Breast epithelium (tissue), 4 donors: ENCODE measurements around the gene KRTAP10-1. TPM values are rescaled to one million over a fixed set of nuclear protein-coding genes. Genes with fewer than 3 reads are reported as not detected.
"Not testable (repeated sequence)": the region's sequence is repeated elsewhere in the genome, so short reads cannot be mapped to it uniquely, and the experiment has no call there.

Source experiments
- DNase-seq, 2 donors: peaks; one replicate each; pipeline ENCODE4 v3.0.0-alpha.2; 2019; ENCODE audit warnings: low spot score in 2 of 2
- H3K27ac ChIP-seq, 2 donors: fragments of 200-600 bp; sonication (generic) in 1 of 2; one replicate each; pipeline ENCODE4 v1.5.1; 2016 to 2019; ENCODE audit warnings: mild to moderate bottlenecking in 1 of 2
- H3K27me3 ChIP-seq, 2 donors: fragments of 200-600 bp; sonication (generic) in 1 of 2; one replicate each; pipeline versions ENCODE4 v1.5.1 to v1.6.0; 2017 to 2019; ENCODE audit warnings: control low read depth in 1 of 2, mild to moderate bottlenecking in 1 of 2
- H3K36me3 ChIP-seq: fragments of 200-600 bp; one replicate; pipeline ENCODE4 v1.5.1; 2019
- H3K4me1 ChIP-seq, 2 donors: fragments of 200-600 bp; sonication (generic); one replicate each; pipeline ENCODE4 v1.5.1; 2016 to 2019; ENCODE audit warnings: control low read depth in 1 of 2
- H3K4me3 ChIP-seq, 3 donors: fragments of 200-600 bp; sonication (generic); 1 replicate in 2 of 3; 2 replicates in 1 of 3; pipeline ENCODE4 v1.5.1; 2016 to 2019; ENCODE audit warnings: mild to moderate bottlenecking in 3 of 3, moderate library complexity in 2 of 3
- H3K9me3 ChIP-seq, 2 donors: fragments of 200-600 bp; sonication (generic) in 1 of 2; one replicate each; pipeline ENCODE4 v1.5.1; 2016 to 2019; ENCODE audit warnings: control low read depth in 1 of 2
- POLR2A ChIP-seq: fragments of 450-650 bp; IDR thresholded peaks from one replicate; pipeline ENCODE4 v1.6.1; 2016; ENCODE audit warnings: antibody characterized with exemption, mild to moderate bottlenecking, moderate library complexity
- POLR2AphosphoS5 ChIP-seq, 3 donors: sonication (generic); formaldehyde crosslinking; IDR thresholded peaks; one replicate each; pipeline ENCODE4 v1.6.1; 2017; ENCODE audit warnings: antibody characterized with exemption in 3 of 3
- intact Hi-C: fragments of 100-400 bp; cut with DNase I; formaldehyde crosslinking; loops from one replicate; pipeline ENCODE4 v1.15.1; 2023; ENCODE audit warnings: low total_unique reads
- total RNA-seq, 3 donors: library from RNA; depleted of rRNA; stranded (reverse); fragments of >200 nt; gene quantifications; one replicate each; pipeline ENCODE4 v1.1.0, GENCODE V29; 2016
- TF ChIP-seq, protein P1 (sequence below), 3 donors: fragments of 450-650 bp; IDR thresholded peaks; one replicate each; pipeline ENCODE4 v1.5.1; 2016 to 2017; ENCODE audit warnings: antibody characterized with exemption in 3 of 3, mild to moderate bottlenecking in 3 of 3, moderate library complexity in 3 of 3

KRTAP10-1 gene
- total RNA-seq, 3 donors from 2014 or later = not detected

DNA sequence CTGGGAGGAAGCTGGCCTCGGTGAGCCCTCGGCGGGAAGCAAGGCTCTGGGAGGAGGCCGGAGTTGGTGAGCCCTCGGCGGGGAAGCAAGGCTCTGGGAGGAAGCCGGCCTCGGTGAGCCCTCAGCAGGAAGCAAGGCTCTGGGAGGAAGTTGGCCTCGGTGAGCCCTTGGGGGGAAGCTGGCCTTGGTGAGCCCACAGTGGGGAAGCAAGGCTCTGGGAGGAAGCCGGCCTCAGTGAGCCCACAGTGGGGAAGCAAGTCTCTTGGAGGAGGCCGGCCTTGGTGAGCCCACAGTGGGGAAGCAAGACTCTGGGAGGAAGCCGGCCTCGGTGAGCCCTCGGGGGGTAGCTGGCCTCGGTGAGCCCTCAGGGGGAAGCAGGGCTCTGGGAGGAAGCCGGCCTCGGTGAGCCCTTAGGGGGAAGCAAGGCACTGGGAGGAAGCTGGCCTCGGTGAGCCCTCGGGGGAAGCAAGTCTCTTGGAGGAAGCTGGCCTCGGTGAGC lies 36.0 kb downstream of the KRTAP10-1 start:
- intact Hi-C loops = no loop called here
- no peak for DNase-seq
- peaks cover 0 to 22% of the 10 kb centered on the region in 2 donors for H3K27me3 ChIP-seq

DNA sequence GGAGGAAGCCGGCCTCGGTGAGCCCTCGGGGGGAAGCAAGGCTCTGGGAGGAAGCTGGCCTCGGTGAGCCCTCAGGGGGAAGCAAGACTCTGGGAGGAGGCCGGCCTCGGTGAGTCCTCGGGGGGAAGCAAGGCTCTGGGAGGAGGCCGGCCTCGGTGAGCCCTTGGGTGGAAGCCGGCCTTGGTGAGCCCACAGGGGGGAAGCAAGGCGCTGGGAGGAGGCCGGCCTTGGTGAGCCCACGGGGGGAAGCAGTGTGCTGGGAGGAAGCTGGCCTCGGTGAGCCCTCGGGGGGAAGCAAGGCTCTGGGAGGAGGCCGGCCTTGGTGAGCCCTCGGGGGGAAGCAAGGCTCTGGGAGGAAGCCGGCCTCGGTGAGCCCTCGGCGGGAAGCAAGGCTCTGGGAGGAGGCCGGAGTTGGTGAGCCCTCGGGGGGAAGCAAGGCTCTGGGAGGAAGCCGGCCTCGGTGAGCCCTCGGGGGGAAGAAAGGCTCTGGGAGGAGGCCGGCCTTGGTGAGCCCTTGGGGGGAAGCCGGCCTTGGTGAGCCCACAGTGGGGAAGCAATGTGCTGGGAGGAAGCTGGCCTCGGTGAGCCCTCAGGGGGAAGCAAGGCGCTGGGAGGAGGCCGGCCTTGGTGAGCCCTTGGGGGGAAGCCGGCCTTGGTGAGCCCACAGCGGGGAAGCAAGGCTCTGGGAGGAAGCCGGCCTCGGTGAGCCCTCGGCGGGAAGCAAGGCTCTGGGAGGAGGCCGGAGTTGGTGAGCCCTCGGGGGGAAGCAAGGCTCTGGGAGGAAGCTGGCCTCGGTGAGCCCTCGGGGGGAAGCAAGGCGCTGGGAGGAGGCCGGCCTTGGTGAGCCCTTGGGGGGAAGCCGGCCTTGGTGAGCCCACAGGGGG lies 36.7 kb downstream of the KRTAP10-1 start:
- peaks cover 0 to 15% of the 10 kb centered on the region in 2 donors for H3K27me3 ChIP-seq
- H3K36me3 ChIP-seq, intact Hi-C loops, H3K9me3 ChIP-seq, DNase-seq, H3K4me1 ChIP-seq, H3K4me3 ChIP-seq, H3K27ac ChIP-seq: not testable (repeated sequence)

More for the DNA sequence above, 36.0 kb downstream of the KRTAP10-1 start:
- TF ChIP-seq POLR2AphosphoS5 (IDR thresholded peaks at IDR 0.05) (no peak), POLR2A (no peak)
- TF ChIP-seq, protein P1, sequence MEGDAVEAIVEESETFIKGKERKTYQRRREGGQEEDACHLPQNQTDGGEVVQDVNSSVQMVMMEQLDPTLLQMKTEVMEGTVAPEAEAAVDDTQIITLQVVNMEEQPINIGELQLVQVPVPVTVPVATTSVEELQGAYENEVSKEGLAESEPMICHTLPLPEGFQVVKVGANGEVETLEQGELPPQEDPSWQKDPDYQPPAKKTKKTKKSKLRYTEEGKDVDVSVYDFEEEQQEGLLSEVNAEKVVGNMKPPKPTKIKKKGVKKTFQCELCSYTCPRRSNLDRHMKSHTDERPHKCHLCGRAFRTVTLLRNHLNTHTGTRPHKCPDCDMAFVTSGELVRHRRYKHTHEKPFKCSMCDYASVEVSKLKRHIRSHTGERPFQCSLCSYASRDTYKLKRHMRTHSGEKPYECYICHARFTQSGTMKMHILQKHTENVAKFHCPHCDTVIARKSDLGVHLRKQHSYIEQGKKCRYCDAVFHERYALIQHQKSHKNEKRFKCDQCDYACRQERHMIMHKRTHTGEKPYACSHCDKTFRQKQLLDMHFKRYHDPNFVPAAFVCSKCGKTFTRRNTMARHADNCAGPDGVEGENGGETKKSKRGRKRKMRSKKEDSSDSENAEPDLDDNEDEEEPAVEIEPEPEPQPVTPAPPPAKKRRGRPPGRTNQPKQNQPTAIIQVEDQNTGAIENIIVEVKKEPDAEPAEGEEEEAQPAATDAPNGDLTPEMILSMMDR (IDR thresholded peaks at IDR 0.05) = no peak
- H3K9me3 ChIP-seq = no peaks in the 10 kb centered on the region
- no peaks in the 10 kb centered on the region for H3K4me1 ChIP-seq
- H3K27ac ChIP-seq = no peak overlapping the region
- H3K36me3 ChIP-seq = no peaks in the 10 kb centered on the region
- no peak overlapping the region for H3K4me3 ChIP-seq

DNA sequence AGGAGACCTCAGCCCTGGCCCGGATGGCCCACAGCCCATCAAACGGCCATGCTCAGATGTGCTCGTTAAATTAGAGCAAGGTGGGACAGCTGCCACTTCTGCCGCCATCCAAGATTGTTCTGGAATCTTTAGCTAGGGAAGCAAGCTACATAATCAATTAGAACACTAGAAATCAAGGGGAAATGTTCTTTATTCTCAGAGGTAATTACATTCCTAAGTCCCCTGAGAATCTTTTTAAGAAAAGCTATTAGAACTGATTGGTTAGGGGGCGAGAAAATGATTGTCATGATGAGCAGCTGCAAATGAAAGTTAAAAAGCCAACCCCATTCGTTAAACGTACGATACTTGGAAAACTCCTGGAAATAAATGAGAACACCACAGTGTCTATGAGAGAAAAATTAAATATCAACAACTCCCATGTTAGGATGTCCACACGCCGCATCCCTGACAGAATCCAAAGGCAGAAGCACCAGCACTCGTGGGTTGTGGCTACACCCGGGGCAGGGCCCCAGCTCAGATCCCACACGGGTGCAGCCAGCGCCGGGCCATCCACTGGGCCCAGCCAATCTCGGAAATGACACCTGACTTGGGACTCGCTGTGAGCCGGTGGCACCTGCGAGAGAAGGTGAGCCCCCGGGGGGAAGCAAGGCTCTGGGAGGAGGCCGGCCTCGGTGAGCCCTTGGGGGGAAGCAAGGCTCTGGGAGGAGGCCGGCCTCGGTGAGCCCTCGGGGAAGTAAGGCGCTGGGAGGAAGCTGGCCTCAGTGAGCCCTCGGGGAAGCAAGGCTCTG lies 37.6 kb downstream of the KRTAP10-1 start:
- Histone ChIP-seq H3K36me3 (no peaks in the 10 kb centered on the region), H3K4me1 (no peaks in the 10 kb centered on the region), H3K4me3 (no peak overlapping the region), H3K27me3 (peaks cover 0 to 8% of the 10 kb centered on the region in 2 donors), H3K27ac (no peak overlapping the region), H3K9me3 (no peaks in the 10 kb centered on the region)
- DNase-seq = no peak
- intact Hi-C loops = no loop called here
- TF ChIP-seq POLR2AphosphoS5 (IDR thresholded peaks at IDR 0.05) (no peak), POLR2A (no peak)
- TF ChIP-seq, protein P1 (IDR thresholded peaks at IDR 0.05) = no peak

DNA sequence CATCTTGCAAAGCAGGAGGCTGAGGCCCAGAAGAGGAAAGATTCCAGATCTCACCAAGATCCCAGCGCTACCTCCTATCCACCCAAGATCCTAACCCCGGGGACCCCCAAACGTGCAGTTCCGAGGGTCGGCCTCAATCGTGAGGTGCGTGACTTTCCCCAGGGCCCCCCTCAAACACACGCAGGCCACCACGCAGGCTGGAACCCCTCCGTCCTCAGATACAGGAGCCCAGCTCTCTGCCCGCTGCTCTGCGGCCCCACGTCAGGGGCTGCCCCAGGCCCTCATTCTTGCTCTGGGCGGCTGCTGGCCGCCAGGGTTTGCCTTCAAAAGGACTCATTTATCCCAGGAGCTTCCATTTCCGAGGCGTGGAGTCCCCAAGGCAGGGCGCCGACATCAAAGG lies 39.9 kb downstream of the KRTAP10-1 start:
- Histone ChIP-seq H3K4me1 (peaks cover 0 to 6% of the 10 kb centered on the region in 2 donors), H3K36me3 (no peaks in the 10 kb centered on the region), H3K9me3 (no peaks in the 10 kb centered on the region), H3K27me3 (no peaks in the 10 kb centered on the region), H3K4me3 (no peak overlapping the region), H3K27ac (no peak overlapping the region)
- intact Hi-C loops = no loop called here
- TF ChIP-seq POLR2A = no peak
- no peak for TF ChIP-seq POLR2AphosphoS5 (IDR thresholded peaks at IDR 0.05)
- TF ChIP-seq, protein P1 (IDR thresholded peaks at IDR 0.05) = no peak
- DNase-seq = no peak

DNA sequence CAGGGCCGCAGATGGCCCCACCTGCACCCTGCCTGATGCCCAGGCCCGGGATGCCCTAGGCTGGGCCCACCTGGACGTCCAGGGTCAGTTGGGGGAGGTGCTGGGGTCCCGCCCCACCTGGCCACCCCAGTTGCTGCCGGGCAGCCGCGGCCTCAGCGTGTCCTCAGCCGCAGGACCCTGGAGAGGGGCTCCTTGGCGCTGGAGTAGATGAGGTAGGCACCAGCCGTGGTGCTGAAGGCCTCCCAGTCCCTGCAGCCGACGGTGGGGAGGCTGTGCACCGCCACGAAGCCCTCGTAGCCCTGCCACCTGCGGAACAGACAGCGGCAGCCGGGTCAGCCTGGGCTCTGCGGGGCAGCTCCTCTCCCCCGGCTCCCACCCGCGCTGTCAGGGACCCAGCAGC lies 40.4 kb downstream of the KRTAP10-1 start:
- H3K4me3 ChIP-seq = no peak overlapping the region
- DNase-seq = no peak

More for the DNA sequence above, 40.4 kb downstream of the KRTAP10-1 start:
- TF ChIP-seq POLR2AphosphoS5 (IDR thresholded peaks at IDR 0.05) (no peak), POLR2A (no peak)
- TF ChIP-seq, protein P1 (IDR thresholded peaks at IDR 0.05) = no peak
- no peaks in the 10 kb centered on the region for H3K9me3 ChIP-seq
- H3K4me1 ChIP-seq = peaks cover 0 to 6% of the 10 kb centered on the region in 2 donors
- no peak overlapping the region for H3K27ac ChIP-seq
- no peaks in the 10 kb centered on the region for H3K27me3 ChIP-seq
- H3K36me3 ChIP-seq = no peaks in the 10 kb centered on the region
- intact Hi-C loops = no loop called here
